Spleen (tissue), 11 donors: ENCODE data around the gene EDIL3. TPM values are rescaled to one million over a fixed set of nuclear protein-coding genes. Genes with fewer than 3 reads are reported as not detected.

Source experiments
- DNase-seq: peaks from one replicate; pipeline ENCODE4 v3.0.0-alpha.2; 2020
- H3K27ac ChIP-seq, 8 donors: fragments of 200-600 bp; sonication (generic) in 7 of 8; 1 replicate in 4 of 8; 2 replicates in 4 of 8; pipeline versions ENCODE4 v1.5.0 to v1.8.0; 2016 to 2021; ENCODE audit warnings: inconsistent platforms in 4 of 8, mild to moderate bottlenecking in 4 of 8, moderate library complexity in 1 of 8
- H3K27me3 ChIP-seq, 7 donors: fragments of 200-600 bp; sonication (generic) in 6 of 7; replicated peaks in 1 of 7; 1 replicate in 4 of 7; 2 replicates in 3 of 7; pipeline versions ENCODE4 v1.5.0 to v1.8.0; 2016 to 2021; ENCODE audit warnings: inconsistent platforms in 3 of 7, mild to moderate bottlenecking in 1 of 7
- H3K36me3 ChIP-seq, 6 donors: fragments of 200-600 bp; sonication (generic) in 5 of 6; 1 replicate in 4 of 6; 2 replicates in 2 of 6; pipeline versions ENCODE4 v1.5.0 to v1.8.0; 2016 to 2021; ENCODE audit warnings: inconsistent platforms in 2 of 6
- H3K4me1 ChIP-seq, 6 donors: fragments of 200-600 bp; sonication (generic) in 5 of 6; 1 replicate in 3 of 6; 2 replicates in 3 of 6; pipeline versions ENCODE4 v1.5.0 to v1.8.0; 2016 to 2021; ENCODE audit warnings: inconsistent platforms in 3 of 6
- H3K4me3 ChIP-seq, 8 donors: fragments of 200-600 bp; sonication (generic) in 7 of 8; 1 replicate in 4 of 8; 2 replicates in 4 of 8; pipeline versions ENCODE4 v1.5.0 to v1.8.0; 2016 to 2021; ENCODE audit warnings: inconsistent platforms in 4 of 8, mild to moderate bottlenecking in 4 of 8, moderate library complexity in 2 of 8
- H3K9me3 ChIP-seq, 8 donors: fragments of 200-600 bp; sonication (generic) in 7 of 8; 1 replicate in 4 of 8; 2 replicates in 4 of 8; pipeline versions ENCODE4 v1.5.0 to v1.8.0; 2016 to 2021; ENCODE audit warnings: inconsistent platforms in 4 of 8
- POLR2A ChIP-seq, 3 donors: fragments of 450-650 bp; IDR thresholded peaks; one replicate each; pipeline ENCODE4 v1.5.1; 2017; ENCODE audit warnings: antibody characterized with exemption in 3 of 3, mild to moderate bottlenecking in 1 of 3
- POLR2AphosphoS5 ChIP-seq, 3 donors: sonication (generic); formaldehyde crosslinking; IDR thresholded peaks; one replicate each; pipeline ENCODE4 v1.5.1; 2017; ENCODE audit warnings: antibody characterized with exemption in 3 of 3
- WGBS, 5 donors: extraction: QIAGEN DNeasy Blood & Tissue Kit in 3 of 5; methylation state at CpG; one replicate each; pipeline versions ENCODE4 v1.1.5 to v1.1.7; 2013 to 2018; 5-methylcytosine and 5-hydroxymethylcytosine counted together
- intact Hi-C: fragments of 100-400 bp; cut with DNase I; formaldehyde crosslinking; loops from one replicate; pipeline ENCODE4 v1.15.0; 2023; ENCODE audit warnings: low total_unique reads
- polyA plus RNA-seq, 3 donors: library from polyadenylated mRNA; stranded (reverse); fragments of 200-250 nt; gene quantifications; one replicate each; pipeline ENCODE4 v1.2.1, GENCODE V29; 2013
- total RNA-seq, 7 donors: library from RNA; depleted of rRNA in 3 of 7; stranded (reverse); fragments of >200 nt in 3 of 7; fragmentation: NEBNext Ultra II Directional in 4 of 7; extraction: Animal tissue kit (Norgen Biotek cat#: 25700) in 4 of 7; gene quantifications; one replicate each; pipeline versions ENCODE4 v1.1.0 to v1.2.1, GENCODE V29; 2016 to 2021
- TF ChIP-seq, protein P1 (sequence below), 11 experiments: fragments of 200-600 bp in 7 of 11; fragments of 450-650 bp in 4 of 11; sonication (generic) in 4 of 11; IDR thresholded peaks in 8 of 11; conservative IDR thresholded peaks in 3 of 11; 1 replicate in 7 of 11; 2 replicates in 4 of 11; pipeline versions ENCODE4 v1.4.0 to v1.8.0; 2016 to 2021; ENCODE audit warnings: antibody characterized with exemption in 11 of 11, inconsistent platforms in 4 of 11, mild to moderate bottlenecking in 1 of 11
- donor health status: healthy with polysubstance abuse.
- donor health status: DM: no; HTN: no; CAD: no; lungs with moderate emphysema.
- donor health status: DM: no; HTN: no; CAD: no.
- donor health status: Bipolar disorder and iron deficiency.
- donor health status: healthy.
- donor health status: DM: no; HTN: no; CAD: no.
- donor health status: DM: yes; HTN: yes; CAD: no.

EDIL3 gene
- total and polyA plus RNA-seq, 10 donors, result 0.61 to 2.9 (median 2.1) TPM

DNA sequence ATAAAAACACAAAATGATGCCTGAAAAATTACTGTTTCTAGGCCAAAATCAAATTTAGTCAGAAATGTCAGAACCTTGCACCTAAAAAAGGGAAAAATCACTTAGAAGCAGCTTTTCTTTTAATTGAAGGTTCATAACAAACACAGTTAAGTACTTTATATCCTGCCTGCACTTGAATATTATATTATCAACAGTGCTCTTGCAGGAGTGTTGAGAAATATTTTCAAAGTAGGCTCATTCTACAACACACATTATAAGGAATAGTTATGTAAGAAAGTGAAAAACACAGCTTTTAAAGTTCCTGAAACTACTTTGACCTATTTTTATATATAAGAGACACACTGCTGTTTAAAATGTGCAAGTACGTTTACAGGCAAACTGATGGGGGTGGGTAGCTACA is 8.3 kb downstream of the EDIL3 start:
- intact Hi-C loops, result no loop called here
- 79 to 93% (median 86%) methylated on average over 1 of the region's 1 CpG for WGBS, 5 donors
- H3K9me3 ChIP-seq, result no peaks in the 10 kb centered on the region
- H3K36me3 ChIP-seq, result no peaks in the 10 kb centered on the region
- no peak overlapping the region for H3K27ac ChIP-seq
- H3K27me3 ChIP-seq, result peaks cover 0 to 20% (median 3%) of the 10 kb centered on the region in 7 donors
- H3K4me3 ChIP-seq, result no peak overlapping the region
- H3K4me1 ChIP-seq, result no peaks in the 10 kb centered on the region
- TF ChIP-seq POLR2A (IDR thresholded peaks at IDR 0.05), result no peak
- no peak for TF ChIP-seq POLR2AphosphoS5 (IDR thresholded peaks at IDR 0.05)
- TF ChIP-seq, protein P1, sequence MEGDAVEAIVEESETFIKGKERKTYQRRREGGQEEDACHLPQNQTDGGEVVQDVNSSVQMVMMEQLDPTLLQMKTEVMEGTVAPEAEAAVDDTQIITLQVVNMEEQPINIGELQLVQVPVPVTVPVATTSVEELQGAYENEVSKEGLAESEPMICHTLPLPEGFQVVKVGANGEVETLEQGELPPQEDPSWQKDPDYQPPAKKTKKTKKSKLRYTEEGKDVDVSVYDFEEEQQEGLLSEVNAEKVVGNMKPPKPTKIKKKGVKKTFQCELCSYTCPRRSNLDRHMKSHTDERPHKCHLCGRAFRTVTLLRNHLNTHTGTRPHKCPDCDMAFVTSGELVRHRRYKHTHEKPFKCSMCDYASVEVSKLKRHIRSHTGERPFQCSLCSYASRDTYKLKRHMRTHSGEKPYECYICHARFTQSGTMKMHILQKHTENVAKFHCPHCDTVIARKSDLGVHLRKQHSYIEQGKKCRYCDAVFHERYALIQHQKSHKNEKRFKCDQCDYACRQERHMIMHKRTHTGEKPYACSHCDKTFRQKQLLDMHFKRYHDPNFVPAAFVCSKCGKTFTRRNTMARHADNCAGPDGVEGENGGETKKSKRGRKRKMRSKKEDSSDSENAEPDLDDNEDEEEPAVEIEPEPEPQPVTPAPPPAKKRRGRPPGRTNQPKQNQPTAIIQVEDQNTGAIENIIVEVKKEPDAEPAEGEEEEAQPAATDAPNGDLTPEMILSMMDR (IDR thresholded peaks at IDR 0.05 in 8 of 11, conservative IDR thresholded peaks at IDR 0.05 in 3 of 11), result no peak
- DNase-seq, result no peak

DNA sequence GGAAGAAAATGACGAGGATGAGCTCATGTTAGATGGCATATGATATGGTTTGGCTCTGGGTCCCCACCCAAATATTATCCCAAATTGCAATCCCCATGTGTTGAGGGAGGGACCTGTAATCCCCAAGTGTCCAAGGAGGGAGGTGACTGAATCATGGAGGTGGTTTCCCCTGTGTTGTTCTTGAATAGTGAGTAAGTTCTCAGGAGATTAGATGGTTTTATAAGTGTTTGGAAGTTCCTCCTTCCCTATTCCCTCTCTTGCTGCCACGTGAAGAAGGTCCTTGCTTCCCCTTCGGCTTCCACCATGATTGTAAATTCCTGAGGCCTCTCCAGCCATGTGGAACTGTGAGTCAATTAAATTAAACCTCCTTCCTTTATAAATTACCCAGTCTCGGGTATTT is 10.1 kb downstream of the EDIL3 start:
- WGBS, 5 donors, result 74 to 88% (median 77%) methylated on average over 4 of the region's 4 CpGs
- Histone ChIP-seq H3K4me1 (no peaks in the 10 kb centered on the region), H3K27ac (no peak overlapping the region), H3K9me3 (no peaks in the 10 kb centered on the region), H3K36me3 (no peaks in the 10 kb centered on the region), H3K4me3 (no peak overlapping the region), H3K27me3 (peaks cover 0 to 4% (median 0%) of the 10 kb centered on the region in 7 donors)
- no peak for TF ChIP-seq POLR2A (IDR thresholded peaks at IDR 0.05)
- no peak for TF ChIP-seq POLR2AphosphoS5 (IDR thresholded peaks at IDR 0.05)
- TF ChIP-seq, protein P1 (IDR thresholded peaks at IDR 0.05 in 8 of 11, conservative IDR thresholded peaks at IDR 0.05 in 3 of 11), result no peak
- no peak for DNase-seq
- intact Hi-C loops, result no loop called here

DNA sequence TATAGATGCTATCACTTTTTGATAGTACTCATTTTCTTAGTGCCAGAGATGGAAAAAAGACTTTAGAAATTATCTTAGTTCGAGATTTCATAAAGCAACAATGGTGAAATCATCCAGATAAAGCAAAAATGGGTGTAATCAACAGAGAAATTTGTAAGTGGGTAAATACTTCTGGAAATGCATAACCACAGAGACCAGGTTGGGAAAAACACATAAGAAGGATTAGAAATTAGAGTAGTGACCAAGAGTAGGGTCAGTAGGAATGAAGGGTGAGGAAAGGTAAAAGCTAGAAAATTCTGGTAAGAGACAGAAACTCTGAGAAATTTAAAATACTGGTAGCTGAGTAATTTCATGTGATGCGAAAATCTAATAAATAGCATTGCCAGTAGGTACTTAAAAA is 11.2 kb downstream of the EDIL3 start:
- no peaks in the 10 kb centered on the region for H3K4me1 ChIP-seq
- 67 to 79% (median 77%) methylated on average over 2 of the region's 2 CpGs for WGBS, 5 donors
- no peak for DNase-seq
- no peaks in the 10 kb centered on the region for H3K27me3 ChIP-seq
- H3K4me3 ChIP-seq, result no peak overlapping the region
- no peak for TF ChIP-seq POLR2A (IDR thresholded peaks at IDR 0.05)
- TF ChIP-seq POLR2AphosphoS5 (IDR thresholded peaks at IDR 0.05), result no peak
- TF ChIP-seq, protein P1 (IDR thresholded peaks at IDR 0.05 in 8 of 11, conservative IDR thresholded peaks at IDR 0.05 in 3 of 11), result no peak
- H3K27ac ChIP-seq, result no peak overlapping the region
- no peaks in the 10 kb centered on the region for H3K9me3 ChIP-seq
- intact Hi-C loops, result no loop called here
- H3K36me3 ChIP-seq, result no peaks in the 10 kb centered on the region

DNA sequence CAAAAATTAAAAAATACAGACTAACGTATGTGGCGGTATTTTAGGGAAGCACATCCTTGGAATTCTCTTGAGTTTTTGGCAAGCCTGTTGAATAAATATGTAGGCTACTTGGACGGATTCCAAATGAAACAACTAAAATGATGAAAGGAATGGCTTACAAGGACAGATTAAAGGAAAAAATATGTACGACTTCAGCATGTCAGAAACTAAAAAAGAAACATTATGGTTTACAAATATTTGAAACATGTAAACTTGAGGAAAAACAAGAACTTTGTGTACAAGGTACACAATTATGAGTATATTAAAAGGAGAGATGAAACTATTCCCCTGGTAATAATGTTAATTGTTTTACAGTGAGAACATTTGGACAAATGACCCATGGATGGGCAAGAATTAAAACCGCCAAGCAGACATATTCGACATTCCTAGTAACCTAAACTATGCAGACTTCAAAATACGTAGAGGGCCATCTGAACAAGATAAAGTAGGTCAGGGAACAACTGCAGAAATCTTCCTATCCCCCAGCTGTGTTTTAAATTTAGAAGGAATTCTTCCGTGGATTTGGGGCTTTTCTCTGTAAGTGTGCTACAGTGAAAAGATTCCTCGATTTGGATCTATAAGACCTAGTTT is 12.5 kb downstream of the EDIL3 start:
- TF ChIP-seq, protein P1 (IDR thresholded peaks at IDR 0.05 in 8 of 11, conservative IDR thresholded peaks at IDR 0.05 in 3 of 11), result no peak
- no peak for TF ChIP-seq POLR2AphosphoS5 (IDR thresholded peaks at IDR 0.05)
- no peak for TF ChIP-seq POLR2A (IDR thresholded peaks at IDR 0.05)
- Histone ChIP-seq H3K27me3 (no peaks in the 10 kb centered on the region), H3K9me3 (no peaks in the 10 kb centered on the region), H3K4me1 (no peaks in the 10 kb centered on the region), H3K36me3 (no peaks in the 10 kb centered on the region), H3K27ac (no peak overlapping the region), H3K4me3 (no peak overlapping the region)
- no peak for DNase-seq
- intact Hi-C loops, result no loop called here
- 65 to 80% (median 73%) methylated on average over 9 of the region's 9 CpGs for WGBS, 5 donors
